Prostate gland (tissue), 2 donors: ENCODE data around the gene LGALS4.
"Not testable (repeated sequence)": the region's sequence is repeated elsewhere in the genome, so short reads cannot be mapped to it uniquely, and the experiment has no call there.

Experiments used
- POLR2A ChIP-seq: fragments of 450-650 bp; IDR thresholded peaks from one replicate; pipeline ENCODE4 v1.6.1; 2016; ENCODE audit warnings: antibody characterized with exemption, mild to moderate bottlenecking
- POLR2AphosphoS5 ChIP-seq: sonication (generic); formaldehyde crosslinking; IDR thresholded peaks from one replicate; pipeline ENCODE4 v1.6.1; 2017; ENCODE audit warnings: antibody characterized with exemption
- TF ChIP-seq, protein P1 (sequence below), 4 experiments: fragments of 200-600 bp in 2 of 4; fragments of 450-650 bp in 2 of 4; sonication (generic) in 2 of 4; IDR thresholded peaks; 1 replicate in 3 of 4; 2 replicates in 1 of 4; pipeline ENCODE4 v1.5.1; 2016 to 2019; ENCODE audit warnings: antibody characterized with exemption in 4 of 4, mild to moderate bottlenecking in 2 of 4, moderate library complexity in 2 of 4

DNA sequence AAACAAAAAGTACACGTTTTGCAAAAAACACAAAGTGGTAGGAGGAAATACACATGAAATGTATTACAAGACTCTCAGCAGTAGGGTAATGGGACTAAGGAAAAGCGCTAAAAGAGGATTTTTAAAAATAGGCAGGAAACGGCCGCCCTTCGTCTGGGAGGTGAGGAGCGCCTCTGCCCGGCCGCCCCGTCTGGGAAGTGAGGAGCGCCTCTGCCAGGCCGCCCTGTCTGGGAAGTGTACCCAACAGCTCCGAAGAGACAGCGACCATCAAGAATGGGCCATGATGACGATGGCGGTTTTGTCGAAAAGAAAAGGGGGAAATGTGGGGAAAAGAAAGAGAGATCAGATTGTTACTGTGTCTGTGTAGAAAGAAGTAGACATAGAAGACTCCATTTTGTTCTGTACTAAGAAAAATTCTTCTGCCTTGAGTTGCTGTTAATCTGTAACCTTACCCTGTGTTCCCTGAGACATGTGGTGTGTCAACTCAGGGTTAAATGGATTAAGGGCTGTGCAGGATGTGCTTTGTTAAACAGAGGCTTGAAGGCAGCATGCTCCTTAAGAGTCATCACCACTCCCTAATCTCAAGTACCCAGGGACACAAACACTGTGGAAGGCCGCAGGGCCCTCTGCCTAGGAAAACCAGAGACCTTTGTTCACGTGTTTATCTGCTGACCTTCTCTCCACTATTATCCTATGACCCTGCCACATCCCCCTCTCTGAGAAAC, 5.2 kb downstream of the LGALS4 start:
- TF ChIP-seq, protein P1, sequence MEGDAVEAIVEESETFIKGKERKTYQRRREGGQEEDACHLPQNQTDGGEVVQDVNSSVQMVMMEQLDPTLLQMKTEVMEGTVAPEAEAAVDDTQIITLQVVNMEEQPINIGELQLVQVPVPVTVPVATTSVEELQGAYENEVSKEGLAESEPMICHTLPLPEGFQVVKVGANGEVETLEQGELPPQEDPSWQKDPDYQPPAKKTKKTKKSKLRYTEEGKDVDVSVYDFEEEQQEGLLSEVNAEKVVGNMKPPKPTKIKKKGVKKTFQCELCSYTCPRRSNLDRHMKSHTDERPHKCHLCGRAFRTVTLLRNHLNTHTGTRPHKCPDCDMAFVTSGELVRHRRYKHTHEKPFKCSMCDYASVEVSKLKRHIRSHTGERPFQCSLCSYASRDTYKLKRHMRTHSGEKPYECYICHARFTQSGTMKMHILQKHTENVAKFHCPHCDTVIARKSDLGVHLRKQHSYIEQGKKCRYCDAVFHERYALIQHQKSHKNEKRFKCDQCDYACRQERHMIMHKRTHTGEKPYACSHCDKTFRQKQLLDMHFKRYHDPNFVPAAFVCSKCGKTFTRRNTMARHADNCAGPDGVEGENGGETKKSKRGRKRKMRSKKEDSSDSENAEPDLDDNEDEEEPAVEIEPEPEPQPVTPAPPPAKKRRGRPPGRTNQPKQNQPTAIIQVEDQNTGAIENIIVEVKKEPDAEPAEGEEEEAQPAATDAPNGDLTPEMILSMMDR (IDR thresholded peaks at IDR 0.05): not testable (repeated sequence)
- not testable (repeated sequence) for TF ChIP-seq POLR2A, POLR2AphosphoS5
